ENCODE measurements around the gene CNDP2. TPM values are rescaled to one million over a fixed set of nuclear protein-coding genes. Genes with fewer than 3 reads are reported as not detected.
"Not testable (repeated sequence)": the region's sequence is repeated elsewhere in the genome, so short reads cannot be mapped to it uniquely, and the experiment has no call there.

Gene CNDP2
- total RNA-seq, 1 donor from 2014 or later, result 158 TPM

GRCh38 chr18:74497324-74497676 is 1.1 kb downstream of the CNDP2 start:
- H3K27ac Mint-ChIP-seq, result peak overlapping the region; percentile 96
- H3K4me3 Mint-ChIP-seq (ENCODE audit: low read depth), result peak overlapping the region; percentile 93
- intact Hi-C loops (cut with micrococcal nuclease), result loop anchor here (2.0 to 5.0 kb wide), 3 partner anchors 55 to 575 kb away; partner anchors contain the start of gene CYB5A
- peaks cover 7% of the 10 kb centered on the region for H3K27me3 Mint-ChIP-seq (ENCODE audit: low read depth)
- no peaks in the 10 kb centered on the region for H3K9me3 Mint-ChIP-seq
- no peak for DNase-seq (ENCODE audit: low spot score)
- peaks cover 29% of the 10 kb centered on the region for H3K4me1 Mint-ChIP-seq (ENCODE audit: low read depth)
- peaks cover 30% of the 10 kb centered on the region for H3K36me3 Mint-ChIP-seq (ENCODE audit: low read depth)

DNA sequence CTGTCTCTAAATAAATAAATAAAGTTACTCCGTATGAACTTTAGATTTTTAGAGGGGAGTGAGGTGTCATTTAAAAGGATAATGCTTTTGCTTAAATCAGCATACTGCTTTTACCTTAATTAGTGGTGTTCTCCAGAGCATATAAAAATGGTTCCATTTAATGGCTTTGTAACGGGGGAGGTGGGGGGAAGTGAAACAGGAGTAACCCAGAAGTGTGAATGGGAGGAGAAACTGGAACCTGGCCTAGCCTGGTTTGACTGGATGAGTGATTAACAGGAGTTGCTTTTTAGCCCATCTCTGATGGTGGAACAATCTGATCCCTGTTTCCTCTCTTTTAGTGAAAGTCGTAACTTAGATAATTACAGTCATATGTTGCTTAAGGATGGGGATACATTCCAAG is 1.6 kb downstream of the CNDP2 start:
- Mint-ChIP-seq H3K4me1 (ENCODE audit: low read depth) (peaks cover 29% of the 10 kb centered on the region), H3K36me3 (ENCODE audit: low read depth) (peaks cover 35% of the 10 kb centered on the region), H3K9me3 (no peaks in the 10 kb centered on the region), H3K4me3 (ENCODE audit: low read depth) (peak overlapping the region; percentile 93), H3K27me3 (ENCODE audit: low read depth) (peaks cover 4% of the 10 kb centered on the region), H3K27ac (peak overlapping the region; percentile 96)
- intact Hi-C loops (cut with micrococcal nuclease), result loop anchor here (2.0 to 5.0 kb wide), 6 partner anchors 13 to 575 kb away; partner anchors contain the start of gene CYB5A
- DNase-seq (ENCODE audit: low spot score), result no peak

DNA sequence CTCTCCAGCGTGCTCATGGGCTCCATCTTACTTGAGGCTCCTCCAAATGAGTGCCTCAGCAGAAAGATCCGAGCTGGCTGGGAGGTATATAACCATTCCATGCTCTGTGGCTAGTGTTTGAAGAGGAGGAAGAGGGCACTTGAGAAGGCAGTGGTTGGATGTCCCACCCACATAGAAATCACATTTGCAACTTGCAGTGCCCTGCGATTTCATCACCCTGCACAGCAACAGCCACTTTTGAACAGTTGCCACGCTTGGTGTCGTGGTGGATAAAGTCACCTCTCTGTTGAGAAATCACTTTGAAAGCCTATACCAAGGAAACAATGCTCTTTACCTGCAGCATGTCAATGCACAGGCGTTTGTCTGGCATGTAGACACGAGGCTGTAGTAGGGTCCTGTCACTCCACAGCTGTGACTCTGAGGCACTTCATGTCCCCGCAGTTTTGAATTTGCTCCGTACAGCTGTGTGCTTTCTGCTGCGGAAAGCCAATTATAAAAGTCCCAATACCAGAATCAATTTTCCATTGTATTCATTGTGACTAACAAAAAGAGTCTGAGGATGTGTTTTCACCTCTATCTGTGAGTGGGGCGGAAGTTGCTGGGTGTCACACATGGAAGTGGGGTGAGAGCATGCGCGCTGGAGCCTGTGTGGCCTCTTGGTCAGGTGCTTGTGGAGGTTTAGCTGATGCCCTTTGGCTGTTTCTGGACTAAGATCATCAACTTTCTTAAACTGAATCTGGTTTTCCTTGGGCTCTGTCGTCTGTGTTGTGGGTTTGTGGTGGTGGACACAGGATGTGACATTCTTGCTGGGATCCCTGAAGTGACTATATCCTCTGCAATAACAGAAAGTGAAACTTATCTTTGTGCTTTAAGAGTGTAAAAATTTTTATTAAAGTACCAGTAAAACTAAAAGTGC is 2.8 kb downstream of the CNDP2 start:
- Mint-ChIP-seq H3K4me1 (ENCODE audit: low read depth) (peaks cover 31% of the 10 kb centered on the region), H3K9me3 (no peaks in the 10 kb centered on the region), H3K27ac (peak overlapping the region; percentile 96), H3K36me3 (ENCODE audit: low read depth) (peaks cover 47% of the 10 kb centered on the region), H3K27me3 (ENCODE audit: low read depth) (peaks cover 1% of the 10 kb centered on the region), H3K4me3 (ENCODE audit: low read depth) (peak overlapping the region; percentile 93)
- intact Hi-C loops (cut with micrococcal nuclease), result loop anchor here (1.0 to 5.0 kb wide), 9 partner anchors 14 to 711 kb away; partner anchors contain the start of genes TIMM21, TSHZ1 and ZNF407
- peak; percentile 75 for DNase-seq (ENCODE audit: low spot score)

- Mint-ChIP-seq H3K9me3 (no peaks in the 10 kb centered on the region), H3K27ac (peak overlapping the region; percentile 96), H3K4me3 (ENCODE audit: low read depth) (peak overlapping the region; percentile 93), H3K36me3 (ENCODE audit: low read depth) (peaks cover 51% of the 10 kb centered on the region), H3K27me3 (ENCODE audit: low read depth) (no peaks in the 10 kb centered on the region), H3K4me1 (ENCODE audit: low read depth) (peaks cover 31% of the 10 kb centered on the region)
- intact Hi-C loops (cut with micrococcal nuclease), result loop anchor here (1.0 to 5.0 kb wide), 9 partner anchors 15 to 711 kb away; partner anchors contain the start of genes TIMM21, TSHZ1 and ZNF407
- DNase-seq (ENCODE audit: low spot score), result peak; percentile 54
Measured at GRCh38 chr18:74499633-74500032, 3.5 kb downstream of the CNDP2 start.

GRCh38 chr18:74500372-74500771 is 4.2 kb downstream of the CNDP2 start:
- Mint-ChIP-seq H3K4me1 (ENCODE audit: low read depth) (peaks cover 31% of the 10 kb centered on the region), H3K36me3 (ENCODE audit: low read depth) (peaks cover 53% of the 10 kb centered on the region), H3K9me3 (no peaks in the 10 kb centered on the region), H3K27me3 (ENCODE audit: low read depth) (no peaks in the 10 kb centered on the region), H3K4me3 (ENCODE audit: low read depth) (peak overlapping the region; percentile 93), H3K27ac (peak overlapping the region; percentile 73)
- intact Hi-C loops (cut with micrococcal nuclease), result no loop called here
- no peak for DNase-seq (ENCODE audit: low spot score)

- intact Hi-C loops (cut with micrococcal nuclease); H3K27me3 Mint-ChIP-seq (ENCODE audit: low read depth); DNase-seq (ENCODE audit: low spot score); H3K9me3 Mint-ChIP-seq: not testable (repeated sequence)
- H3K4me1 Mint-ChIP-seq (ENCODE audit: low read depth), result peaks cover 31% of the 10 kb centered on the region
- H3K27ac Mint-ChIP-seq, result peak overlapping the region; percentile 73
- H3K36me3 Mint-ChIP-seq (ENCODE audit: low read depth), result peaks cover 56% of the 10 kb centered on the region
- H3K4me3 Mint-ChIP-seq (ENCODE audit: low read depth), result peak overlapping the region; percentile 93
Measured at GRCh38 chr18:74500774-74501173, 4.6 kb downstream of the CNDP2 start.

- H3K27ac Mint-ChIP-seq, result peak overlapping the region; percentile 73
- H3K9me3 Mint-ChIP-seq, result no peaks in the 10 kb centered on the region
- H3K4me1 Mint-ChIP-seq (ENCODE audit: low read depth), result peaks cover 31% of the 10 kb centered on the region
- DNase-seq (ENCODE audit: low spot score), result no peak
- H3K27me3 Mint-ChIP-seq (ENCODE audit: low read depth), result no peaks in the 10 kb centered on the region
- peaks cover 59% of the 10 kb centered on the region for H3K36me3 Mint-ChIP-seq (ENCODE audit: low read depth)
- intact Hi-C loops (cut with micrococcal nuclease), result no loop called here
- H3K4me3 Mint-ChIP-seq (ENCODE audit: low read depth), result peak overlapping the region; percentile 33
Measured at GRCh38 chr18:74501386-74501785, 5.2 kb downstream of the CNDP2 start.

GRCh38 chr18:74503137-74503536 is 7.0 kb downstream of the CNDP2 start:
- Mint-ChIP-seq H3K9me3 (no peaks in the 10 kb centered on the region), H3K4me1 (ENCODE audit: low read depth) (peaks cover 18% of the 10 kb centered on the region), H3K27me3 (ENCODE audit: low read depth) (no peaks in the 10 kb centered on the region), H3K36me3 (ENCODE audit: low read depth) (peaks cover 65% of the 10 kb centered on the region), H3K27ac (no peak overlapping the region), H3K4me3 (ENCODE audit: low read depth) (no peak overlapping the region)
- DNase-seq (ENCODE audit: low spot score), result no peak
- intact Hi-C loops (cut with micrococcal nuclease), result no loop called here

GRCh38 chr18:74505776-74506175 is 9.6 kb downstream of the CNDP2 start:
- no peak for DNase-seq (ENCODE audit: low spot score)
- Mint-ChIP-seq H3K4me3 (ENCODE audit: low read depth) (no peak overlapping the region), H3K4me1 (ENCODE audit: low read depth) (peaks cover 2% of the 10 kb centered on the region), H3K27ac (no peak overlapping the region), H3K27me3 (ENCODE audit: low read depth) (no peaks in the 10 kb centered on the region), H3K9me3 (no peaks in the 10 kb centered on the region), H3K36me3 (ENCODE audit: low read depth) (peaks cover 78% of the 10 kb centered on the region)
- intact Hi-C loops (cut with micrococcal nuclease), result no loop called here

GRCh38 chr18:74506448-74507084 is 10.4 kb downstream of the CNDP2 start:
- H3K27me3 Mint-ChIP-seq (ENCODE audit: low read depth), result no peaks in the 10 kb centered on the region
- intact Hi-C loops (cut with micrococcal nuclease), result no loop called here
- no peak for DNase-seq (ENCODE audit: low spot score)
- no peak overlapping the region for H3K4me3 Mint-ChIP-seq (ENCODE audit: low read depth)
- H3K4me1 Mint-ChIP-seq (ENCODE audit: low read depth), result peaks cover 2% of the 10 kb centered on the region
- H3K27ac Mint-ChIP-seq, result peak overlapping the region; percentile 18
- peaks cover 78% of the 10 kb centered on the region for H3K36me3 Mint-ChIP-seq (ENCODE audit: low read depth)
- H3K9me3 Mint-ChIP-seq, result no peaks in the 10 kb centered on the region

- Mint-ChIP-seq H3K27ac (no peak overlapping the region), H3K36me3 (ENCODE audit: low read depth) (peaks cover 81% of the 10 kb centered on the region), H3K27me3 (ENCODE audit: low read depth) (no peaks in the 10 kb centered on the region)
Measured at GRCh38 chr18:74507097-74507881, 11.1 kb downstream of the CNDP2 start.

GRCh38 chr18:74507927-74508326 is 11.8 kb downstream of the CNDP2 start:
- Mint-ChIP-seq H3K9me3 (no peaks in the 10 kb centered on the region), H3K27me3 (ENCODE audit: low read depth) (no peaks in the 10 kb centered on the region), H3K4me3 (ENCODE audit: low read depth) (no peak overlapping the region), H3K36me3 (ENCODE audit: low read depth) (peaks cover 81% of the 10 kb centered on the region), H3K27ac (no peak overlapping the region), H3K4me1 (ENCODE audit: low read depth) (peaks cover 2% of the 10 kb centered on the region)
- intact Hi-C loops (cut with micrococcal nuclease), result no loop called here
- no peak for DNase-seq (ENCODE audit: low spot score)

More at GRCh38 chr18:74507097-74507881, 11.1 kb downstream of the CNDP2 start:
- intact Hi-C loops (cut with micrococcal nuclease), result no loop called here
- Mint-ChIP-seq H3K4me3 (ENCODE audit: low read depth) (no peak overlapping the region), H3K9me3 (no peaks in the 10 kb centered on the region), H3K4me1 (ENCODE audit: low read depth) (peaks cover 2% of the 10 kb centered on the region)
- DNase-seq (ENCODE audit: low spot score), result no peak
